ENCODE results near the gene PRPF19.

PRPF19 gene

GRCh38 chr11:60923326-60923725, 16.9 kb upstream of the PRPF19 start:
- Histone ChIP-seq H3K4me2 (ENCODE audit: low read depth, low read length, poor library complexity, severe bottlenecking) (no peak overlapping the region), H3K9me2 (replicated peaks; ENCODE audit: insufficient read depth, low read length) (no peaks in the 10 kb centered on the region), H3K4me3 (ENCODE audit: insufficient read depth, low read length, poor library complexity, severe bottlenecking) (no peak overlapping the region), H3K36me3 (ENCODE audit: low read length) (peaks cover 7% of the 10 kb centered on the region; the same call in 1 of the 2 replicates), H3K27me3 (ENCODE audit: low read length) (no peaks in the 10 kb centered on the region), H2AFZ (ENCODE audit: low read depth, low read length, severe bottlenecking) (no peak overlapping the region), H3K9ac (ENCODE audit: low read length) (no peak overlapping the region), H4K20me1 (ENCODE audit: low read depth, low read length) (no peaks in the 10 kb centered on the region), H3F3A (ENCODE audit: insufficient read depth) (no peaks in the 10 kb centered on the region), H3K79me2 (ENCODE audit: insufficient read depth, low read length) (peaks cover 8% of the 10 kb centered on the region), H3K27ac (ENCODE audit: low read depth, low read length) (no peak overlapping the region), H3K9me3 (ENCODE audit: insufficient read depth, low read length) (no peaks in the 10 kb centered on the region)
- TF ChIP-seq CTCF (IDR thresholded peaks at IDR 0.05; ENCODE audit: insufficient read depth, low read length, poor library complexity, severe bottlenecking), result no peak
- no peak for TF ChIP-seq EZH2phosphoT487 (conservative IDR thresholded peaks at IDR 0.05; ENCODE audit: low read length)

DNA sequence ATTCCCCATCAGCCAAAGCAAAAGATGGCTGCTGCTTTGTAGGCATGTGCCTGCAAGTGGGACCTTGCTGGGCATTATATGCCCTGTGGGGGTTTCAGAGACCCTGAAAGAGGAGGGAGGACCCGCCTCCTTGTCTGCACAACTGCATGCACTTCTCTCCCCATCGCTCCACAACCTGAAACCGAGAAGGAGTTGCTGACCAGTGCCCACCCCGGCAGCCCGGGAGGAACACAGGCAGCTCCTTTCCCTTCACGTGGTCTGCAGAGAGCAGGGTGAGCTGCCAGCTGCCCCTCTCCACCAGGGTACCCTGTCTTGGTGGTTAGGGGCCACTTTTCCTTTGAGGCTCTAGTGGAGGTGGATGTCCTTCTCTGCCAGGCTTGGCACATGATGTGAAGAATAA, 16.5 kb upstream of the PRPF19 start:
- Histone ChIP-seq H3F3A (ENCODE audit: insufficient read depth) (no peaks in the 10 kb centered on the region), H2AFZ (ENCODE audit: low read depth, low read length, severe bottlenecking) (no peak overlapping the region), H3K27me3 (ENCODE audit: low read length) (no peaks in the 10 kb centered on the region), H4K20me1 (ENCODE audit: low read depth, low read length) (no peaks in the 10 kb centered on the region), H3K79me2 (ENCODE audit: insufficient read depth, low read length) (peaks cover 12% of the 10 kb centered on the region), H3K36me3 (ENCODE audit: low read length) (peaks cover 7% of the 10 kb centered on the region; the same call in 1 of the 2 replicates), H3K9me3 (ENCODE audit: insufficient read depth, low read length) (no peaks in the 10 kb centered on the region), H3K4me2 (ENCODE audit: low read depth, low read length, poor library complexity, severe bottlenecking) (no peak overlapping the region), H3K9ac (ENCODE audit: low read length) (no peak overlapping the region), H3K9me2 (replicated peaks; ENCODE audit: insufficient read depth, low read length) (no peaks in the 10 kb centered on the region), H3K4me3 (ENCODE audit: insufficient read depth, low read length, poor library complexity, severe bottlenecking) (no peak overlapping the region), H3K27ac (ENCODE audit: low read depth, low read length) (no peak overlapping the region)
- TF ChIP-seq EZH2phosphoT487 (conservative IDR thresholded peaks at IDR 0.05; ENCODE audit: low read length) (no peak), CTCF (IDR thresholded peaks at IDR 0.05; ENCODE audit: insufficient read depth, low read length, poor library complexity, severe bottlenecking) (no peak)

- Histone ChIP-seq H2AFZ (ENCODE audit: low read depth, low read length, severe bottlenecking) (no peak overlapping the region), H3K9me3 (ENCODE audit: insufficient read depth, low read length) (no peaks in the 10 kb centered on the region), H4K20me1 (ENCODE audit: low read depth, low read length) (no peaks in the 10 kb centered on the region), H3K27me3 (ENCODE audit: low read length) (no peaks in the 10 kb centered on the region), H3F3A (ENCODE audit: insufficient read depth) (no peaks in the 10 kb centered on the region), H3K36me3 (ENCODE audit: low read length) (peaks cover 7% of the 10 kb centered on the region; the same call in 1 of the 2 replicates), H3K9me2 (replicated peaks; ENCODE audit: insufficient read depth, low read length) (no peaks in the 10 kb centered on the region), H3K4me3 (ENCODE audit: insufficient read depth, low read length, poor library complexity, severe bottlenecking) (no peak overlapping the region), H3K27ac (ENCODE audit: low read depth, low read length) (no peak overlapping the region), H3K79me2 (ENCODE audit: insufficient read depth, low read length) (peaks cover 23% of the 10 kb centered on the region), H3K9ac (ENCODE audit: low read length) (no peak overlapping the region), H3K4me2 (ENCODE audit: low read depth, low read length, poor library complexity, severe bottlenecking) (no peak overlapping the region)
- TF ChIP-seq CTCF (IDR thresholded peaks at IDR 0.05; ENCODE audit: insufficient read depth, low read length, poor library complexity, severe bottlenecking) (no peak), EZH2phosphoT487 (conservative IDR thresholded peaks at IDR 0.05; ENCODE audit: low read length) (no peak)
These were observed 15.5 kb upstream of the PRPF19 start for GRCh38 chr11:60921777-60922335.

All from SU-DHL-6 (cell line).